GM12891 (cell line): Measurements from ENCODE around the gene MYH14.

ENCODE experiments used
- POLR2A ChIP-seq: IDR thresholded peaks from 2 replicates; pipeline ENCODE4 v1.6.1; 2011; ENCODE audit warnings: low read depth, low read length, control low read depth
- POLR2AphosphoS5 ChIP-seq: IDR thresholded peaks from 2 replicates; pipeline ENCODE4 v1.6.1; 2011; ENCODE audit warnings: low read depth, low read length, control low read depth
- POU2F2 ChIP-seq: IDR thresholded peaks from 2 replicates; pipeline ENCODE4 v1.6.1; 2011; ENCODE audit warnings: low read depth, mild to moderate bottlenecking, control low read depth, low read length, moderate library complexity
- TAF1 ChIP-seq: IDR thresholded peaks from 2 replicates; pipeline ENCODE4 v1.6.1; 2011; ENCODE audit warnings: low read depth, low read length, control low read depth

GRCh38 chr19:50178320-50178719 lies 25.1 kb upstream of the MYH14 start:
- TF ChIP-seq POLR2A (no peak), POLR2AphosphoS5 (no peak), TAF1 (no peak), POU2F2 (no peak)
